ENCODE data around the gene RNF227. TPM values are rescaled to one million over a fixed set of nuclear protein-coding genes. Genes with fewer than 3 reads are reported as not detected.
A peak's percentile ranks its signal among the peaks of the same experiment; 100 is the strongest.

The RNF227 gene
- total and polyA plus RNA-seq, 10 of the 15 experiments (the other 5 are each of a cell fraction or from before 2014, with no cell fraction given), result 0.49 to 5.0 (median 1.3) TPM

- TF ChIP-seq CUX1 (IDR thresholded peaks at IDR 0.05; ENCODE audit: insufficient replicate concordance, low read depth, low read length) (no peak), ZBTB33 (IDR thresholded peaks at IDR 0.05) (no peak), MEF2B (IDR thresholded peaks at IDR 0.05; ENCODE audit: partially characterized antibody, poor library complexity, severe bottlenecking) (peak; percentile 34), PBX3 (IDR thresholded peaks at IDR 0.05; ENCODE audit: insufficient replicate concordance, low read depth, low read length) (peak; percentile 68), POLR2A (IDR thresholded peaks at IDR 0.05; ENCODE audit: low read depth, low read length) (peak; percentile 73), TAF1 (IDR thresholded peaks at IDR 0.05; ENCODE audit: borderline replicate concordance, low read depth, low read length) (peak; percentile 45; the same call in 1 of the 2 replicates)
Observed at GRCh38 chr17:7922845-7923628, 6.9 kb upstream of the RNF227 start (continued).

Data from GM12878 (cell line).